Measurements from ENCODE around the gene IGSF3.
A peak's percentile ranks its signal among the peaks of the same experiment; 100 is the strongest.

IGSF3 gene

GRCh38 chr1:116671912-116672311 is 4.4 kb upstream of the IGSF3 start:
- no peak overlapping the region for H3K27ac ChIP-seq
- no peak for TF ChIP-seq CTCF (conservative IDR thresholded peaks at IDR 0.05)

- TF ChIP-seq CTCF (conservative IDR thresholded peaks at IDR 0.05): no peak
- no peak overlapping the region for H3K27ac ChIP-seq
These were observed 3.7 kb upstream of the IGSF3 start for GRCh38 chr1:116671072-116671760.

- peak overlapping the region; percentile 77 for H3K27ac ChIP-seq
- no peak for TF ChIP-seq CTCF (conservative IDR thresholded peaks at IDR 0.05)
These were observed 744 bp upstream of the IGSF3 start for GRCh38 chr1:116668277-116668676.

GRCh38 chr1:116667078-116667574 is 407 bp downstream of the IGSF3 start:
- H3K27ac ChIP-seq: peak overlapping the region; percentile 77
- TF ChIP-seq CTCF (conservative IDR thresholded peaks at IDR 0.05): no peak

- no peak for TF ChIP-seq CTCF (conservative IDR thresholded peaks at IDR 0.05)
- peak overlapping the region; percentile 77 for H3K27ac ChIP-seq
These were observed 1.1 kb downstream of the IGSF3 start for GRCh38 chr1:116666187-116667077.

- no peak overlapping the region for H3K27ac ChIP-seq
- no peak for TF ChIP-seq CTCF (conservative IDR thresholded peaks at IDR 0.05)
These were observed 2.6 kb downstream of the IGSF3 start for GRCh38 chr1:116664978-116665371.

- no peak for TF ChIP-seq CTCF (conservative IDR thresholded peaks at IDR 0.05)
- no peak overlapping the region for H3K27ac ChIP-seq
These were observed 3.1 kb downstream of the IGSF3 start for GRCh38 chr1:116664366-116664977.
